GM12891 (cell line): ENCODE data around the gene GRM8.

Experiments
- DNase-seq: peaks from one replicate; pipeline ENCODE4 v3.0.0; 2011; ENCODE audit warnings: low spot score; ENCODE audit not compliant: insufficient read length
- FAIRE-seq: peaks from 2 replicates; lab custom pipeline; 2011; peaks lifted over from hg19 to GRCh38; lab: Jason Lieb, UNC
- PAX5 ChIP-seq: IDR thresholded peaks from 2 replicates; pipeline ENCODE4 v1.6.1; 2011; ENCODE audit warnings: low read length, moderate library complexity, mild to moderate bottlenecking; ENCODE audit not compliant: insufficient read depth, severe bottlenecking
- POLR2A ChIP-seq: IDR thresholded peaks from 2 replicates; pipeline ENCODE4 v1.6.1; 2011; ENCODE audit warnings: low read depth, low read length, control low read depth
- POLR2AphosphoS5 ChIP-seq: IDR thresholded peaks from 2 replicates; pipeline ENCODE4 v1.6.1; 2011; ENCODE audit warnings: low read depth, low read length, control low read depth
- POU2F2 ChIP-seq: IDR thresholded peaks from 2 replicates; pipeline ENCODE4 v1.6.1; 2011; ENCODE audit warnings: low read depth, mild to moderate bottlenecking, control low read depth, low read length, moderate library complexity
- SPI1 ChIP-seq: IDR thresholded peaks from 2 replicates; pipeline ENCODE4 v1.6.1; 2011; ENCODE audit warnings: low read depth, low read length, control low read depth
- TAF1 ChIP-seq: IDR thresholded peaks from 2 replicates; pipeline ENCODE4 v1.6.1; 2011; ENCODE audit warnings: low read depth, low read length, control low read depth

Gene GRM8

GRCh38 chr7:126398285-126398684 is 854.5 kb downstream of the GRM8 start:
- DNase-seq (no peak), FAIRE-seq (no peak)
- TF ChIP-seq POLR2AphosphoS5 = no peak
- no peak for TF ChIP-seq SPI1
- no peak for TF ChIP-seq POU2F2
- no peak for TF ChIP-seq TAF1

- DNase-seq (no peak), FAIRE-seq (no peak)
- TF ChIP-seq POLR2A (no peak), SPI1 (no peak), POLR2AphosphoS5 (no peak), POU2F2 (no peak), TAF1 (no peak), PAX5 (no peak)
These were observed 858.3 kb downstream of the GRM8 start for GRCh38 chr7:126394406-126394805.
